ENCODE data around the gene NPVF.

Gene NPVF

DNA sequence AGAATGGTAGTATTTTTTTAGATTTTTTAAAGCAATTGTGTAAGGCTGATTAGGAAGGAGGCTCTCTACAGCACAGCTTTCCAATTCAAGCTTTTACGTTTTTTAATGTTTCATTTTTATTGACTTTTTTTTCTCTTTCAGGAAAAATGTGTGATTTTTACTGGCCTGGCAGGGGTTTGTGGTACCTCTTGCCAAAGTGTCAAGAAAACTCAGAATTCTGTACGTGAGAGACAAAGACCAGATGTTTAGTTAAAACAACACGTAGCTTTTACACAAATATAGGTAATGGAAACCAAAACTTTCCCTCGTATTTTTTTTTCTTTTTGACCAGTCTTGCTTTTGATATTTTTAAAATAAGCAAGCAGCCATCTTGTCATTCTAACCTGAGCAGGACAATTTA lies 6.0 kb upstream of the NPVF start:
- DNase-seq (ENCODE audit: low spot score): no peak

DNA sequence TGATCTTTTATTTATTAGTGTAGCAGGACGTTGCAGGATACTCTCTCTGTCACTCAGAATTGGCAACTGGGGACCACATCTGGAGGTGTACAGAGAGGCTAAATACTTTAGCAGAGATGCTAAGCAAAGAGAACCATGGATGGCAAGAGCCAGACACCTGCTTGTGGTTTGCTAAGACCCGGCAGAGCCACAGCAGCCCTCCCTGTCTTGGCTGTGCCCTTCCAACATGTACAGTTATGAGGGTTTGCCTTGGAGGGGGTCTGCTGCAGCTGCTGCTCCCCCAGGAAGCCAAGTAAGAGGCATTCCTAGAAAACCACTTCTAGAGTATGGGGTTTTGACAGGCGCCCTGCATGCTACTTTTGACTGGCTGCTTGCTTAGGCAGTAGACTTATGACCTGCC lies 5.1 kb downstream of the NPVF start:
- no peak for DNase-seq (ENCODE audit: low spot score)

DNA sequence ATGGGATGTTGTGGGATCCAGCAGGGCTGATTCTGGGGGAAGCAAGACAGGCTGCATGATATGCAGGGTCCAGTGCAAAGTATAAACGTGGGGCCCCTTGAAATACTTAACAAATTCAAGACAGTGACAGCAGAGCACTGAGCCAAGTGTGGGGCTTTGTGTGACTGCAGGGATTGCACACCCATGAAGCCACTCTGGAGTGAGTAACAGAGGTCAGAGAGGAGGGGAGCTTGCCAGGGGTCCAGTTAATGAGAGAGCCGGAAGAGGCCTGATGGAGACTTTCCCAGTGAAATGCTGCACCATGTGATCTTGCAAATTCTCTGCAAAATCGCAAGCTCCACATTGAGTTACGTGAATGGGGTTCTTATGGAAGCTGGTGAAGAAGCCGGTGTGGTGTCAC lies 5.6 kb downstream of the NPVF start:
- no peak for DNase-seq (ENCODE audit: low spot score)

DNA sequence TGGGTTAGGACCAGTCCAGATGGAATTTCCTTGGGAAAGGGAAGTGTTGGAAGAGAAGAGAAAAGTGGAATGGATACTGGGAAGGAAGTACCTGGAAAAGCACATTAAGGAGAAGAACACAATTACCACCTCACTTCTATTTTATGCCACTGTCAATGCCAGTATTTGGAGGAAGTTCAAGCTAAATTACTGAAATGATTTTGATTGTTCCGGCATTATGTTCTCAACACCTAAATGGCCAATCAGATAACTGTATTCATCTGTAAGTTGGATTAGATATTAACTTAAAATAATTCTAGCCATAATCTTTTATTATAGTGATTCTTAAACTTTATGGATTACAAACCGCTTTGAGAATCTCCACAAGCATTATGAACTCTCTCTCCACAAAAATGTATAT lies 7.3 kb downstream of the NPVF start:
- no peak for DNase-seq (ENCODE audit: low spot score)

DNA sequence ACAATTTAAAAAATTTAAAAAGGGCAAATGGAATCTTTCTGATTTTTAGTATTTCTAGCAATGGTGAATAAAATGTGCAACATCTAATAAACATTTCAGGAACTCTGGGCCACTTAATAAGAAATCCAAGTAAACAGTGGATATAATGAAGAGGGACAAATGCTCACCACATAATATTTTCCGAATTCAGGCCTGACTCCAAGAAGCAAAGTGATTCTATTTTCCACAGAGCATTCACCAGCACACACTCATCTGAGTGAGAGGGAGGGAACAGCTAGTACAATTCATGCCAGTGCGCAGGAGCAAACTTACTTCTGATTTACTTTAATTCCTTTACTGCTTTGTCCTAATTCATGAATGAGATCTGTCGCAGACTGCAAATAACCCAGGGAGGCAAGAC lies 10.1 kb downstream of the NPVF start:
- DNase-seq (ENCODE audit: low spot score): no peak

DNA sequence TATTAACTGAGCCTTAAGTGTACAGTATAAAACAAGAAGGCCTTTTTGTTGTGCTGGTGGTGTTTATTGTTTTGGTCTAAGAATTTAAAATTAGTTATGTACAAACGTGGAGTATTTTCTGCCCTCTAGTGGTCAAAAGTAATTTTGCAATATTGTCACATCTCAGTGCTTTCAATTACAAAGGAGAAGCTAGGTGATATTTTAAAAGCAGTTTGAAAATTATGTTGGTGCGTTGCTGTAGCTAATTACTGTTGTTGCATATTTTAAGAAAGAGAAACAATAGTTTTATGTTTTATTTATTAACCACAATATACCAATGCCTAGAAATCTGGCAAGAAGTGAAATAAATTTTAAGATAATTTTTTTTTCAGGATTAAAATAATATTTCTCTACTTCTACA lies 11.4 kb downstream of the NPVF start:
- peak; percentile 28 for DNase-seq (ENCODE audit: low spot score)

DNA sequence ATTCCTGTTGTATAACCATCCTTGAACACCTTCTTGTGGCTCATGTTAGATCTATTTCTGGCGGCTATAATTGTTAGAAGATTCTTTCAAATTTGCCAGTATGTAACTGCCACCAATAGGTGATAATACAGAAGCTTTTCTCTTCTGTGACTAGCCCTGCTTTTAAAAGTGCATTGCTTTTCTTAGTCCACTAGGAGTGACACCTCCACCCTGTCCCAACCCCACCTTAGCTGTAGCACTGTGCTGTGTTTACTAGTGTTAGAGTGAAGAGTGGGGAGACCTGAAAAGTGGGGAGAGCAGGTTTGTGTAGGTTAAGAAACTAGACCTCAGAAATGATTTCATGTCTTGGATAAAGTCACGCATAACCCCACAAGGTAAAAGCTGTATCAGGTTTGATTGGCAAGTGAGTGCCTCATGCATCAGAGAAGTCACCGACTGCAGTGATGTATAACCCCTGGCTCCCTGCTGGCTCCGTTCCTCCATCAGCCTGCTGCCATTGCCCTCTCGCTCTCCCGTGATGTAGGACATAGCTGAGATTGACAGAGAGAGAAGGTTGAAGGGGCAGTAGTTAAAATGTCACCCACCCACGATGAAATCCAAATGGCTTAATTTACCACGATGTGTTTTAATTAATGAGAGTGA lies 12.5 kb downstream of the NPVF start:
- DNase-seq (ENCODE audit: low spot score): no peak

DNA sequence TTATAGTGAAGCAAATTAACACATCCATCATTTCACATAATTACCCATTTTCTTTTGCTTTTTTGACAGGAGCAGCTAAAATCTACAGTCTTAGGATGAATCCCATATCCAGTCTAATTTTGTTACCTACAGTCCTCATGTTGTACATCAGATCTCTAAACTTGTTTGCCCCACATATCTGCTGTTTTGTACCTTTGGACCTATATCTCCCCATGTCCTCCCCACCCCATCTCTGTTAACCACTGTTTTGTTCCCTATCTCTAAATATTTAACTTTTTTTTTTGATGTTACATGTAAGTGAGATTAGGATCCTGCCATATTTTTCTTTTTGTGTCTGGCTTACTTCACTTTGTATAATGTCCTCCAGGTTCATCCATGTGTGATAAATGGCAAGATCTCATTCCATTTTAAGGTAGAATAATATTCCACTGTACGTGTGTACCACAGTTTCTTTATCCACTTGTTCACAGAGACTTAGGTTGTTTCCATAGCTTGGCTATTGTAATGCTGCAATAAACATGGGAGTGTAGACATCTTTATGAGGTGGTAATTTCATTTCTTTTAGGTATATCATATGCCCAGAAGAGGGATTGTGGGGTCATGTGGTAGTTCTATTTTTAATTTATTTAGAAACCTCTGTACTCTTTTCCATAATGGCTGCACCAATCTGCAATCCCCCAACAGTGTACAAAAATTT lies 19.6 kb downstream of the NPVF start:
- no peak for DNase-seq (ENCODE audit: low spot score)

DNA sequence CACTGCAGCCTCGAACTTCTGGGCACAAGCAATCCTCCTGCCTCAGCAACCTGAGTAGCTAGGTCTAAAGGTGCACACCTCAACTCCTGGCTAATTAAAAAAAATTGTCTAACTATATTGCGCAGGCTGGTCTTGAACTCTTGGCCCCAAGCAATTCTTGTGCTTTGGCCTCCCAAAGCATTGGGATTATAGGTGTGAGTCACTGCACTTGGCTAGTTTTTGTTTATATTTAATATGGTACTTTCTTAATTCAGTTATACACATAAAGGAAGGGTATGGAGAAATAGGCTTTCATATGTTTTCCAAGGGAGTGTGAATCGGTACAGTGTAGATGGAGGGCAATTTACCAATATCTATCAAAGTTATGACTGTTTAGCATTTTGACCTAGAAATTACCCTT lies 20.4 kb downstream of the NPVF start:
- DNase-seq (ENCODE audit: low spot score): no peak

DNA sequence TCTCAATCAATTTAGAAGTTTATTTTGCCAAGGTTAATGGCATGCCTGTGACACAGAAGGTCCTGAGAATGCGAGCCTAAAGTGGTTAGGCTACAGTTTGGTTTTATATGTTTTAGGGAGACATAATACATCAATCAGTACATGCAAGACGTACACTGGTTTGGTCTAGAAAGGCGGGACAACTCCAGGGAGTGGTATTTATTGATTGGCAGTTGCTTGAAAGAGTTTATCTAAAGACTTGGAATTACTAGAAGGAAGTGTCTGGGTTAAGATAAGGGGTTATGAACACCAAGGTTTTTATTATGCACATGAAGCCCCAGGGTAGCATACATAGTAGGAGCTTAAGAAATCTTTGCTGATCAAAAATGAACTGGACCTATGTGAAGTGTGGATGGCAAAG lies 21.5 kb downstream of the NPVF start:
- DNase-seq (ENCODE audit: low spot score): no peak

DNA sequence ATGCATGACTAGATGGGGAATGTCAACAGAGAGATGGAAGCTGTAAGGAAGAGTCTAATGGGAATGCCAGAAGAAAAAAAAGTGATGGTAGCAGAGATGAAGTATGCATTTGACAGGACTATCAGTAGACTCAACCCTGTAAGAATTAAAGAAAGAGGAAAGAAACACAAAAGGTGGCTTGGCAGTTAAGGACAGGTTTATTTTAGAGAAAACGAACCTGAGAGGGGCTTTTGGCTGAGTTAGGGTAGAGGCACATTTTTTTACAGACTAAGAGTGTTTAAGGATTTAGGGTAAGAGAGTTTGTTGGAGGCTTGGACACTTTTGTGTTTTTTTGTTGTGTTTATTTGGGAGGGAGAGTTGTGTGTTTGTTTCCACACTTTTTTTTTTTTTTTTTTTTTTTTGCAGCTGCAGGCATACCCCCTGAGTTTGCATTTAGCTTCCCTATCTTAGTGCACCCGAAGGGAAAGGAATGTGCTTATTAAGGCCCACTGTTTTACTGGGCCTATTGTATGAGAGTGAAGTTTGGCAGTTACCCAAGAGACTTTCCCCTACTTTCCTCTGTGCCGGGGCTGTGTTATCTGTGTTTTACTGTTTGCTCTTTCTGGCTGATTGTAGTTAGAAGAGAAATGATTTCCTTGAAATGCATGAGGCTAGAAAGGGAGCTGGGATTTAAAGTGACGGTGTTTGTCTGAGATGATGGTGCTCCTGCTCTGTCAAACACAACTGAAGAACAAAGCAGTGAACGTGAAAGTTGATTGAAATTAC lies 32.0 kb downstream of the NPVF start:
- DNase-seq (ENCODE audit: low spot score): no peak

DNA sequence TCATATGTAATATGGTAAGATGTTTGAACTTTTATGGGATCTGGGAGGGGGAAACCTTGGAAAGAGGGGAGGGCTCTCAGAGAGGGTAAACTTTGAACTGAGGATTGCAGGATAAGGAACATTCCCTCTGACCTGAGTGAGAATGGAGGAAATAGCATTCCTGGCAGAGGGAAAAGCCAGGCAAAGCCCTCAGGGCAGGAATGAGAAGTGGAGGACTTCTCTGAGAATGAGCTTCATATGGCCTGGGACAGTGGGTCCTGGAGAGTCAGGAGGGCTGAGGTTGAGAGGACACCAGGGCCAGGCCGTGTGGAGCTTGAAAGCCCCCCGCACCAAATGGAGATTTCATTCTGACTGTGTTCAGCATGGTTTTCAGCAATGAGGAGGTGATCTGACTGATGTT lies 34.2 kb downstream of the NPVF start:
- DNase-seq (ENCODE audit: low spot score): no peak

DNA sequence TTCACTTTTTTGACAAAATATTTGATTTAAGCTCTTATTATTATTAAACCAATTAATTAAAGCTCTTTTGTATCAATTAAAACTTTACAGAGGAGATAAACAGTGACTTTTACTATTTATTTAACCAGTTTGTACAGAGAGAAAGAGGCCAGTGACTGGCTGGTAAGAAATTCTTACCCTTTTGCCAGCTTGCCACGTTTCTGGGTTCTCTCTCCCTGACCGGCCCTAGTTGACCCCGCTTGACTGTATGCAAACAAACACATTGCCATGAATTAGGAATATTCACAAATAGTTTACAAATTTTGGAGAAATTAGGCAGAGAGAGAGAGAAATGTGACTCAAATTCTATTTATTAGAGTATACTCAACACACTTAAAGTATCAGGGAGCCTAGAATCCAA lies 36.2 kb downstream of the NPVF start:
- no peak for DNase-seq (ENCODE audit: low spot score)

DNA sequence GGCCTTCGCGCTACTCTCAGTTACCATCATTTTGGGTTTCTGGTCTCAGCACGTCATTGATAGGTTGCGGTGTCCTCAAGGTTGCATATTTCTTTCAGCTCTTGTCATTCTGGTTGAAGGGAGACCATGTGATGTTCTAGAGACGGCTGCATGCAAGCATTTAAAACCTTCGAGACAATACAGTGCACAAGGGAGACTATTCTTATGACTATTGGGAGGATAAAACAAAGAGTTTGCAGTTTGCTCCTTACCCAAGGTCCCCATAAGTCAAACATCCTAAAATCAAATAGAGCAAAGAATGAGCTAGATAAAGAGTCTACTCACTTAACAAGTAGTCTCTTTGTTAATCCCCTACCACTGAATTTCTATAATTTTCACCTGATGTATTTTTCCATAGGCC lies 39.1 kb downstream of the NPVF start:
- DNase-seq (ENCODE audit: low spot score): no peak

DNA sequence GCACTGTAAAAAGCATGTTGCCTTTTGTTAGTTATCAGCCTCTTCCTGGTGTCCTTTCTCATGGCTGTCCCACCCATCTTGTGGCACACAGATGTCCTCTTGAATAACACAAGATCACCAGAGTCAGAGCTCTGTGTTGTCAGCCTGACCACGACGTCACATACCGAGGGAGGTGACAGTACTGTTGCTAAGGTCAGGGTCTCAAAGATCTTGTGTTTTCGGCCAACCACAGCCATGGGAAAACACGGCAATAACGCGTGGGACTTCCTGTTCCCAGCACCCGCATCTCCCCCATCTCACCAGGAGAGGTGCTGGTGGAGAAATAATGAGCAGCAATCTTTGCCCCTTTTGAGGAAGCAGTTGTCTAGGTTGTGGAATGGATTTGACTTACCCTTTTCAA lies 40.4 kb downstream of the NPVF start:
- peak; percentile 14 for DNase-seq (ENCODE audit: low spot score)

DNA sequence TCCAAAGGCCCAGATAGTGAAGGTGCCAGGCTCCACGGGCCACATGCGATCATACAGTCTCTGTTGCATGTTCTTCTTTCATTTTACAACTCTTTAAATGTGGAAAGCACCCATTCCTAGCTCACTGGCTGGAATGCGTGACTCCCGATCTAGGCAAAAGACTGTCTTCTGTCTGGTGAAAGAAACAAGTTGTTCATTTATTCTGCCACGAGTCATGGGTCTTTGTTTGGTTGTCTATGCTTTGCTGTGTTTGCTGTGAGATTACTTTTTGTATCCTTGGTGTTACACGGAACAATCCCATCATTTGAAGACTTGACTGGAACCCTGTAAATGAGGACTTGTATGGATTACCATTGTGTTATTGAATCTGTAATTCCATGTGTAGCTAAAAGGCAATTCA lies 41.9 kb downstream of the NPVF start:
- DNase-seq (ENCODE audit: low spot score): no peak

DNA sequence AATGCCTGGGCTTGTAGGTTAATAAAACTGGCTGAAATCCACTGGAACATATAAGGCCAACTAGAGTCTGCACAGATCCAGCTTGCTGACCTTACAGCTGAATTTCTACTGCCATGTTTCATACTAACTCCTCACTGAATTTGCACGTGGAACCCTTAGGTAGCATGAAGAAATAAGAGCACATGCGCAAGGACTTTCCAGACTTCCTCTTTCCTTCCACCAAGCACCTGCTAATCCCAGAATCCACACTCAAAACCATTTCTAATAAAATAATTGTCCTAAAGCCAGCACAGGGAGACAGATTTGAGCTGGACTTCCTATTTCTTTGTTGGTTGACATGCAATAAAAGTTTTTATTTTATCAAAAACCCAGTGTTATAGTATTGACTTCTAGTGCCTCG lies 46.8 kb downstream of the NPVF start:
- no peak for DNase-seq (ENCODE audit: low spot score)

DNA sequence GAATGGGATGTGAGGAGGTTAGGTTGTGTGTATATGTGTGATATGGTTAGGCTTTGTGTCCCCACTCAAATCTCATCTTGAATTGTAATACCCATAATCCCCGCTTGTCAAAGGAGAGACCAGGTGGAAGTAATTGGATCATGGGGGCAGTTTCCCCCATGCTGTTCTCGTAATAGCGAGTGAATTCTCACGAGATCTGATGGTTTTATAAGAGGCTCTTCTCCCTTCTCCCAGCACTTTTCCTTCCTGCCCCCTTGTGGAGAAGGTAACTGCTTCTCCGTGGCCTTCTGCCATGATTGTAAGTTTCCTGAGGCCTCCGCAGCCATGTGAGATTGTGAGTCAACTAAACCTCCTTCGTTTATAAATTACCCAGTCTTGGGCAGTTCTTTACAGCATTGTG lies 47.3 kb downstream of the NPVF start:
- DNase-seq (ENCODE audit: low spot score): no peak

DNA sequence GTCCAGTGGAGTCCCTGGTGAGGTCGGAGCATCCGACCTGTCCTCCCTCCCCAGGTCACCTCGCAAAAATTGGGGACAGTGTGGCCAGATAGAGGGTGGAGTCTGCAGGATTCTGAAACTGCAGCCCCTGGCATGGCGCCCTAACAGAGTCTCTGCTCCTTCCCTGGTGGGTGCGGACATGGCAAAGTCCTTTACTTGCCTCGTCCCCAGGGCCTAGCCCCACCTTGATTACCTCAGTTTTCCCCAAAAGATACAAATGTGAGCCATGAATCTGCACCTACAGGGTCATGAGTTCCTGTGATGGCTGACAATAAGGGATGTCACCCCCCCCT lies 47.7 kb downstream of the NPVF start:
- DNase-seq (ENCODE audit: low spot score): no peak

DNA sequence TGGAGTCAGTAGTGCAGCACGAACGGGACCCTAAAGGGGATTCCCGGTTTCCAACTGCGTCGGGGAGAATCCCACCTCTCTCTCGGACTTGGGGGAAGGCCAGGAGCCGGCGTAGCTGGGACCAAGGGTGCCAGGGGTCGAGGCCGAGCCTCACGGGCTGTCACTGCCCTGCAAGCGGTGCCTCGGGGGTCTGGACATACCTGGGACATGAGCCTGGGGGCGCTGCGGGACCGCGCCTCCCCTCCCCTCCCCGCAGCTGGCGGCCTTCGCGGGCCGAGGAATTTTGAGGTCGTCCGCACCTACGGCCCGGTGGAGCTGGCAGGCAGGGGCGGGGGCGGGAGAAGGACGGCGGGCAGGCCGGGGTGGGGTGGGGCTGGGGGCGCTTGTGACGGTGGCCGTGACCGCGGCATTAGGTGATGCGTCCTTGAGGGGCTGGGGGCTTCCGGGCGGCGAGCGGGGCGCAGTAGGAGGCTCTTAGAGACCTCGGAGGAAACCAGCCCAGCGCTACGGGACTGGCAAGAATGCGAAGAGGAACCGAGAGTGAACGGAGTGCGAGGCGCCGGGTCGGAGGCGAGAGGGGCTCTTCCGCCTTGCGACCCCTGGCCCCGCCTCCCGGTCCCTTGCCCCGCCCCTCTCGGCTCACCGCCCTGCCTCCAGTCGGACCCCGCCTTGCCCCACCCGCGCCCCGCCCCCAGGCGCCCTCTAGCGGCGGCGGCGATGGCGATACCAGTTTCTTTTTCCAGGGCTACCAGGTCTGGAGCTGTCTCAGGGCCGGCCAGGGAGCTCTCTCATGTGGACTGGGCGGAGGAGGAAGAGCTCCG lies 48.3 kb downstream of the NPVF start:
- DNase-seq (ENCODE audit: low spot score): peak; percentile 99

DNA sequence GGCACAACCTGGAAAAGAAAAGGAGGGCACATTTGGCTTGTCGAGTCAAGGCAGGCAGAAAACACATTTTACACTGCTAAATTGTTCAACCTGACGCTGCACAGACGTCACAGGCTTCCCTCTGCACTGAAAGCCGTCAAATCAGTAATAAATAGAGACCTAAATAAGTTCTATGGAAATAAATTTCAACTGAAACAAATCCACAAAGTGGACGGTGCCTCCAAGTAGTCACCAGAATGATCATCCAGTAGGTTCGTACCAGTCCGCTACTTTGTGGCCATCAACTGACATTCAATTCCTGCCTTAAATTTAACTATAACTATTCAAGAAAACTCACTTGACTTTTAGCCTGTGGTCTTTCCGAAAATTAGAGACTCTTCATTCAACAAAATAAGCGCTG lies 49.0 kb downstream of the NPVF start:
- no peak for DNase-seq (ENCODE audit: low spot score)

Data from iPS-NIHi11 (cell line).